Occipital lobe (tissue), 3 donors: ENCODE results near the gene RNF149. TPM values are rescaled to one million over a fixed set of nuclear protein-coding genes. Genes with fewer than 3 reads are reported as not detected.
A peak's percentile ranks its signal among the peaks of the same experiment; 100 is the strongest.

ENCODE experiments used
- DNase-seq: peaks from one replicate; lab custom pipeline; 2025; lab: John Stamatoyannopoulos, UW
- small RNA-seq: library from RNA; depleted of rRNA; stranded (forward); fragments of <200 nt; gene quantifications from one replicate; pipeline ENCODE3, GENCODE V24; 2014
- total RNA-seq: library from RNA; depleted of rRNA; stranded (reverse); fragments of >200 nt; gene quantifications from one replicate; pipeline ENCODE4 v1.2.3, GENCODE V29; 2014

The RNF149 gene
- total RNA-seq, 1 donor from 2014 or later = 55.8 TPM

- DNase-seq = no peak
Observed at GRCh38 chr2:101231937-101232730, 76.4 kb downstream of the RNF149 start.

GRCh38 chr2:101231240-101231639, 77.3 kb downstream of the RNF149 start:
- no peak for DNase-seq

GRCh38 chr2:101230541-101231001, 77.9 kb downstream of the RNF149 start:
- no peak for DNase-seq

Small RNAs within 50 kb of the gene (small RNA-seq; reads per million reads assigned to genes)
- gene MIR5696 = not detected
- 222 reads per million, percentile 97 among the genes with 10 or more reads in this experiment for gene SNORD89

Other genes starting within 250 kb of the RNF149 start
- gene TBC1D8, start 157.3 kb downstream of the RNF149 start, total RNA-seq = 11.7 TPM
- 10.9 TPM for gene CNOT11, start 55.8 kb downstream of the RNF149 start, total RNA-seq
- gene CREG2, start 78.8 kb upstream of the RNF149 start, total RNA-seq = 4.8 TPM
- 0.47 TPM for gene RFX8, start 166.4 kb upstream of the RNF149 start, total RNA-seq